RWPE2 (cell line): ENCODE data around the gene ZNF710.
"Not testable (repeated sequence)": the region's sequence is repeated elsewhere in the genome, so short reads cannot be mapped to it uniquely, and the experiment has no call there.

Experiments
- ATAC-seq: fragments of 200-7000 bp; cut with Tn5 transposase; 3 replicates; pipeline ENCODE4 v1.9.1; 2021; ENCODE audit warnings: low read depth
- DNase-seq: peaks from one replicate; pipeline ENCODE4 v3.0.0-alpha.2; 2020; ENCODE audit warnings: low spot score
- H3K27ac ChIP-seq: fragments of 450-650 bp; 2 replicates; pipeline ENCODE4 v1.5.1; 2017; ENCODE audit warnings: mild to moderate bottlenecking; ENCODE audit not compliant: poor library complexity, severe bottlenecking
- H3K27me3 ChIP-seq: fragments of 250-450 bp; sonication (Bioruptor Pico); 2 replicates; pipeline ENCODE4 v1.5.1; 2021; ENCODE audit warnings: mild to moderate bottlenecking, moderate library complexity; ENCODE audit not compliant: insufficient read depth, poor library complexity, severe bottlenecking
- H3K36me3 ChIP-seq: fragments of 250-450 bp; sonication (Bioruptor Pico); 2 replicates; pipeline ENCODE4 v1.5.1; 2020; ENCODE audit warnings: low read depth, mild to moderate bottlenecking, moderate library complexity
- H3K4me1 ChIP-seq: fragments of 250-450 bp; sonication (Bioruptor Pico); 2 replicates; pipeline ENCODE4 v1.5.1; 2021; ENCODE audit warnings: mild to moderate bottlenecking, moderate library complexity; ENCODE audit not compliant: insufficient read depth, poor library complexity, severe bottlenecking
- H3K4me3 ChIP-seq: fragments of 250-450 bp; sonication (Bioruptor Pico); 2 replicates; pipeline ENCODE4 v1.5.1; 2021; ENCODE audit warnings: mild to moderate bottlenecking, moderate library complexity; ENCODE audit not compliant: severe bottlenecking
- H3K9me3 ChIP-seq: fragments of 250-450 bp; sonication (Bioruptor Pico); 2 replicates; pipeline ENCODE4 v1.5.1; 2021; ENCODE audit warnings: mild to moderate bottlenecking, moderate library complexity; ENCODE audit not compliant: severe bottlenecking
- TF ChIP-seq, protein P1 (sequence below): fragments of 450-650 bp; IDR thresholded peaks from one replicate; pipeline ENCODE4 v1.5.1; 2017; ENCODE audit warnings: mild to moderate bottlenecking, moderate library complexity; ENCODE audit not compliant: poor library complexity, severe bottlenecking

The ZNF710 gene

DNA sequence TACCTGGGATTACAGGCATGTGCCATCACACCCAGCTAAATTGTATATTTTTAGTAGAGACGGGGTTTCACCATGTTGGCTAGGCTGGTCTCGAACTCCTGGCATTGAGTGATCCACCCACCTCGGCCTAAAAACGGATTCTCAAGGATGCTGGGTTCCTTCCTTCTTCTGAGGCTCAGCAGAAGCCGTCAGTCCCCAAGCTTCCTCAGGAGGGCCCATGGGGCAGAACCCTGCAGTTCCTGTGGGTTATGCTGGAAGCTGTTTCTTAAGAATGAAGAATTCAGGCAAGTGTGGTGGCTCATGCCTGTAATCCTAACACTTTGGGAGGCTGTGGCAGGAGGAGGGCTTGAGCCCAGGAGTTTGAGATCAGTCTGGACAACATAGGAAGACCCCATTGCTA is 29.0 kb upstream of the ZNF710 start:
- TF ChIP-seq, protein P1, sequence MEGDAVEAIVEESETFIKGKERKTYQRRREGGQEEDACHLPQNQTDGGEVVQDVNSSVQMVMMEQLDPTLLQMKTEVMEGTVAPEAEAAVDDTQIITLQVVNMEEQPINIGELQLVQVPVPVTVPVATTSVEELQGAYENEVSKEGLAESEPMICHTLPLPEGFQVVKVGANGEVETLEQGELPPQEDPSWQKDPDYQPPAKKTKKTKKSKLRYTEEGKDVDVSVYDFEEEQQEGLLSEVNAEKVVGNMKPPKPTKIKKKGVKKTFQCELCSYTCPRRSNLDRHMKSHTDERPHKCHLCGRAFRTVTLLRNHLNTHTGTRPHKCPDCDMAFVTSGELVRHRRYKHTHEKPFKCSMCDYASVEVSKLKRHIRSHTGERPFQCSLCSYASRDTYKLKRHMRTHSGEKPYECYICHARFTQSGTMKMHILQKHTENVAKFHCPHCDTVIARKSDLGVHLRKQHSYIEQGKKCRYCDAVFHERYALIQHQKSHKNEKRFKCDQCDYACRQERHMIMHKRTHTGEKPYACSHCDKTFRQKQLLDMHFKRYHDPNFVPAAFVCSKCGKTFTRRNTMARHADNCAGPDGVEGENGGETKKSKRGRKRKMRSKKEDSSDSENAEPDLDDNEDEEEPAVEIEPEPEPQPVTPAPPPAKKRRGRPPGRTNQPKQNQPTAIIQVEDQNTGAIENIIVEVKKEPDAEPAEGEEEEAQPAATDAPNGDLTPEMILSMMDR = peak; percentile 3
- ATAC-seq (0 out of 3 replicates have a peak, but pooled peaks have one; percentile 32), DNase-seq (no peak)
- H3K9me3 ChIP-seq = no peaks in the 10 kb centered on the region
- H3K27me3 ChIP-seq = no peaks in the 10 kb centered on the region
- H3K27ac ChIP-seq = no peak overlapping the region
- no peak overlapping the region for H3K4me3 ChIP-seq
- no peaks in the 10 kb centered on the region for H3K36me3 ChIP-seq
- no peaks in the 10 kb centered on the region for H3K4me1 ChIP-seq

DNA sequence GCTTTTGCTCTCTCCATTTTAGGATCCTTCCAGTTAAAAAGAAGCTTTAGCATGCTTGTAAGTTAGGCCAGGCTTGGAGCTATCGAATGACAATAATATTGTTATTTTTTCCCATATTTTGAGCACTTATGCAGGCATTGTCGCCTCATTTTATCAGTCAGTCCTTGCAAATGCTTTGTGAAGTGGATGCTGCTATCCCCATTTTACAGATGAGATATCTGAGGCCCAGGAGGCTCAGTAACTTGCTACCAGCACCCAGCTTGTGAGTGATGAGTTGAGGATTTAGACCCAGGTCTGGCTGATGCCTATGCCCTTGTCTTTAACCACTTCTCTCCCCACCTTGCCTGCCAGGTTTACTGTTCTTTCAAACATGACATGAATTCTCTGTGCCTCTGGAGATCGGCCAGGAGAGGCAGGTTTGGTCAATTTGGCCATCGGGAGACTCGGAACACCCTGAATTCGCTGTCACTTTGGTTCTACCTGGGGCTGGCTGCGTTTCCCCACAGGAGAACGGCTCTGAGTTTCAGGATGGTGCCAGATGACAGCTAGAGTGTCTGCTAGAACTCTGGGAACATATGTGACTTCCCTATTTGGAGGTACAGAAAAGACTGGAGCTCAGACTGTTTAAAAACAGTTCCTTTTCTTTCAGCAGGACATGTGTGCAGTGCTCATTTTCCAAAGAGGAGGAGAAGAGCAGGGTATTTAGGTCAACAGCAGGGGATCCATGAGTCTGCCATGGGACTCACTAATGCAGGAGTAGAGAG is 25.5 kb upstream of the ZNF710 start:
- Histone ChIP-seq H3K9me3 (no peaks in the 10 kb centered on the region), H3K4me1 (no peaks in the 10 kb centered on the region), H3K4me3 (no peak overlapping the region), H3K27ac (no peak overlapping the region), H3K27me3 (no peaks in the 10 kb centered on the region), H3K36me3 (no peaks in the 10 kb centered on the region)
- TF ChIP-seq, protein P1 = no peak
- ATAC-seq (no peak), DNase-seq (no peak)

DNA sequence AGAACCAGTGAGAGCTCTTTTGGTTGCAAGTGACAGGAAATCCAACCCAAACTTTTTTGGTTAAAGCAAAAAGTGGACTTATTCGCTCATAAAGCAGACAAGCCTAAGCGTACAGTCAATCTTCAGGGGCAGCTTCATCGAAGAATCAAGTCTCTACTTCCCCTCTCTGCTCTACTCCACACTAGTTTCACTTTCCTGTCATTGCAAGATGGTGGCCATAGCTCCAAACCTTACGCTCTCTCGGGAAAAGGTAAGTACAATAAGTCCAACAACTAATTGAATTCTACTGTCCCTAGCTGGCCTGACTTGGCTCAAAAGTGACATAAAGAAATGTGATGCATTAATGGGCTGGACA is 24.9 kb upstream of the ZNF710 start:
- Histone ChIP-seq H3K9me3 (no peaks in the 10 kb centered on the region), H3K36me3 (no peaks in the 10 kb centered on the region), H3K4me1 (no peaks in the 10 kb centered on the region), H3K27ac (no peak overlapping the region), H3K27me3 (no peaks in the 10 kb centered on the region), H3K4me3 (no peak overlapping the region)
- ATAC-seq (no peak), DNase-seq (no peak)
- TF ChIP-seq, protein P1 = no peak

DNA sequence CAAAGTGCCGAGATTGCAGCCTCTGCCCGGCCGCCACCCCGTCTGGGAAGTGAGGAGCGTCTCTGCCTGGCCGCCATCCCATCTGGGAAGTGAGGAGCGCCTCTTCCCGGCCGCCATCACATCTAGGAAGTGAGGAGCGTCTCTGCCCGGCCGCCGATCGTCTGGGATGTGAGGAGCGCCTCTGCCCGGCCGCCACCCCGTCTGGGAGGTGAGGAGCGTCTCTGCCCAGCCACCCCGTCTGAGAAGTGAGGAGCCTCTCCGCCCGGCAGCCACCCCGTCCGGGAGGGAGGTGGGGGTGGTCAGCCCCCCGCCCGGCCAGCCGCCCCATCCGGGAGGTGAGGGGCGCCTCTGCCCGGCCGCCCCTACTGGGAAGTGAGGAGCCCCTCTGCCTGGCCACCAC is 23.3 kb upstream of the ZNF710 start:
- H3K9me3 ChIP-seq, H3K36me3 ChIP-seq, H3K27me3 ChIP-seq, H3K4me3 ChIP-seq, ATAC-seq, H3K4me1 ChIP-seq, H3K27ac ChIP-seq, DNase-seq: not testable (repeated sequence)

DNA sequence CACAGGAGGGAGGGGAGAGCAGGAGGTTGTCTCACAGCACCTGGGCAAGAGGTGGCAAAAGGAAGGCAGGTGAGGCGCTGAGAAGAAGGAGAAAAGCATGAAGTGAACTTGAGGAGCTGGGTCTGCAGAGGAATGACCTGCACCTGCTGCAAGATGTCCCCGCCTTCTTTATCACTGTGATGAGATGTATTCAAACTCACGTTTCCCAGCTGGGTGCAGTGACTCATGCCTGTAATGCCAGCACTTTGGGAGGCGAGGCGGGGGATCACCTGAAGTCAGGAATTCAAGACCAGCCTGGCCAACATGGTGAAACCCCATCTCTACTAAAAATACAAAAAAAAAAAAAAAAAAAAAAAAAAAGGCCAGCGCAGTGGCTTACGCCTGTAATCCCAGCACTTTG is 22.2 kb upstream of the ZNF710 start:
- no peaks in the 10 kb centered on the region for H3K27me3 ChIP-seq
- H3K4me3 ChIP-seq = no peak overlapping the region
- no peaks in the 10 kb centered on the region for H3K4me1 ChIP-seq
- no peak overlapping the region for H3K27ac ChIP-seq
- no peaks in the 10 kb centered on the region for H3K36me3 ChIP-seq
- TF ChIP-seq, protein P1 = no peak
- DNase-seq (no peak), ATAC-seq (no peak)
- H3K9me3 ChIP-seq = peaks cover under 1% of the 10 kb centered on the region
